ENCODE data around the gene GPR141. TPM values are rescaled to one million over a fixed set of nuclear protein-coding genes. Genes with fewer than 3 reads are reported as not detected.

GPR141 gene
- total and polyA plus RNA-seq, 8 donors: 0.32 to 1.6 (median 0.78) TPM; not detected in 4

- FAIRE-seq: no peak
- H3K9me3 ChIP-seq: no peaks in the 10 kb centered on the region
- 72 to 89% methylated on average over 3 of the region's 3 CpGs for WGBS, 2 donors
Measured at GRCh38 chr7:37769726-37770125, 86.2 kb downstream of the GPR141 start.

GRCh38 chr7:37770838-37771237, 87.3 kb downstream of the GPR141 start:
- Histone ChIP-seq H3K27ac (no peak overlapping the region), H3K4me1 (no peaks in the 10 kb centered on the region), H3K27me3 (no peaks in the 10 kb centered on the region), H3K36me3 (no peaks in the 10 kb centered on the region), H3K4me3 (no peak overlapping the region), H3K9me3 (no peaks in the 10 kb centered on the region)
- FAIRE-seq (no peak), ATAC-seq (no peak), DNase-seq (no peak)
- 75 to 76% methylated on average over 6 of the region's 6 CpGs for WGBS, 2 donors
- TF ChIP-seq CTCF (IDR thresholded peaks at IDR 0.05): no peak
- intact Hi-C loops (cut with DNase I): no loop called here

More at GRCh38 chr7:37769726-37770125, 86.2 kb downstream of the GPR141 start:
- H3K36me3 ChIP-seq: no peaks in the 10 kb centered on the region
- no peak overlapping the region for H3K4me3 ChIP-seq
- TF ChIP-seq CTCF (IDR thresholded peaks at IDR 0.05): no peak
- intact Hi-C loops (cut with DNase I): no loop called here
- H3K27ac ChIP-seq: no peak overlapping the region
- DNase-seq (no peak), ATAC-seq (no peak)
- no peaks in the 10 kb centered on the region for H3K27me3 ChIP-seq
- H3K4me1 ChIP-seq: no peaks in the 10 kb centered on the region

GRCh38 chr7:37771342-37771741, 87.8 kb downstream of the GPR141 start:
- intact Hi-C loops (cut with DNase I): no loop called here
- TF ChIP-seq CTCF (IDR thresholded peaks at IDR 0.05): no peak
- FAIRE-seq (no peak), ATAC-seq (no peak), DNase-seq (no peak)
- WGBS, 2 donors: 62 to 63% methylated on average over 3 of the region's 3 CpGs
- Histone ChIP-seq H3K27ac (no peak overlapping the region), H3K36me3 (no peaks in the 10 kb centered on the region), H3K9me3 (no peaks in the 10 kb centered on the region), H3K4me3 (no peak overlapping the region), H3K4me1 (no peaks in the 10 kb centered on the region), H3K27me3 (no peaks in the 10 kb centered on the region)

DNA sequence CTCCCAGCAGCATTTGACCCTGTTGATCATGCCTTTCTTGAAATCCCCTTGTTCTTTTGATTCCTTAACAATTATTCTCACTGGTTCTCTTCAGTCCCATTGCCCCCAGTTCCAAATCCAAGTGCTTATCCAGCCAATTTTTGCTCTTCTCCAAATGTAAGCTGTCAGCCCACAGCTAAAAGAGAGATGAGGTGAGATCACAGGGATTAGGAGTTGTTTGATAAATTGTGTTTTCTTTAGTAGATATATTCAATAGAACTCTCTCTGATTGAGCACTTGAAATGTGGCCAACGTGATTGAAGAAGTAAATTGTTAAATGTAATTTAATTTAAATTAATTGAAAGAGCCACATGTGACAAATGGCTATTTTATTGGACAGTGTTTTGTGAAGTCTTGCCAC, 88.2 kb downstream of the GPR141 start:
- H3K27me3 ChIP-seq: no peaks in the 10 kb centered on the region
- H3K36me3 ChIP-seq: no peaks in the 10 kb centered on the region
- TF ChIP-seq CTCF (IDR thresholded peaks at IDR 0.05): no peak
- no peak for DNase-seq
- H3K27ac ChIP-seq: no peak overlapping the region
- no peaks in the 10 kb centered on the region for H3K9me3 ChIP-seq
- no peak overlapping the region for H3K4me3 ChIP-seq
- intact Hi-C loops (cut with DNase I): no loop called here
- 28 to 33% methylated on average over 1 of the region's 1 CpG for WGBS, 2 donors
- no peak for ATAC-seq
- H3K4me1 ChIP-seq: no peaks in the 10 kb centered on the region
- no peak for FAIRE-seq

DNA sequence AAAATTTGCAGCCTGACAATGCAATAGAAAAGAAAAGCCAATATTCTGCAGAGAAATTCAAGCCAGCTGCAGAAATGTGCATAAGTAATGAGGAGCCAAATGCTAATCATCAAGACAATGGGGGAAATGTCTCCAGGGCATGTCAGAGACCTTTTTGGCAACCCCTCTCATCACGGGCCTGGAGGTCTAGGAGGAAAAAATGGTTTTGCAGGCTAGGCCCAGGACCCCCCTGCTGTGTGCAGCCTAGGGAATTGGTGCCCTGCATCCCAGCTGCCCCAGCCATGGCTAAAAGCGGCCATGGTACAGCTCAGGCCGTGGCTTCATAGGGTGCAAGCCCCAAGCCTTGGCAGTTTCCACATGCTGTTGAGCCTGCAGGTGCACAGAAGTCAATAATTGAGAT, 92.4 kb downstream of the GPR141 start:
- WGBS, 2 donors: 43 to 58% methylated on average over 3 of the region's 3 CpGs
- intact Hi-C loops (cut with DNase I): no loop called here

More for the DNA sequence above, 92.4 kb downstream of the GPR141 start:
- Histone ChIP-seq H3K36me3 (no peaks in the 10 kb centered on the region), H3K27me3 (no peaks in the 10 kb centered on the region), H3K4me3 (no peak overlapping the region), H3K9me3 (no peaks in the 10 kb centered on the region), H3K4me1 (no peaks in the 10 kb centered on the region), H3K27ac (no peak overlapping the region)
- ATAC-seq: no peak
- DNase-seq: no peak
- no peak for FAIRE-seq
- no peak for TF ChIP-seq CTCF (IDR thresholded peaks at IDR 0.05)
